GOT3 (cell line): ENCODE data around the gene LYRM1.
"Not testable (repeated sequence)": the region's sequence is repeated elsewhere in the genome, so short reads cannot be mapped to it uniquely, and the experiment has no call there.

Experiments
- DNase-seq: peaks from one replicate; lab custom pipeline; 2025; ENCODE audit warnings: mixed read lengths; lab: John Stamatoyannopoulos, UW

Gene LYRM1

GRCh38 chr16:20937736-20938135 lies 37.2 kb downstream of the LYRM1 start:
- DNase-seq, result no peak

- DNase-seq, result no peak
These were observed 37.9 kb downstream of the LYRM1 start for GRCh38 chr16:20938426-20938825.

GRCh38 chr16:20939611-20940010 lies 39.0 kb downstream of the LYRM1 start:
- DNase-seq, result no peak

GRCh38 chr16:20940871-20941635 lies 40.5 kb downstream of the LYRM1 start:
- no peak for DNase-seq

GRCh38 chr16:20941636-20941926 lies 41.0 kb downstream of the LYRM1 start:
- no peak for DNase-seq

- DNase-seq, result no peak
These were observed 41.7 kb downstream of the LYRM1 start for GRCh38 chr16:20942256-20942655.

GRCh38 chr16:20944861-20945574 lies 44.4 kb downstream of the LYRM1 start:
- no peak for DNase-seq

GRCh38 chr16:20945575-20945875 lies 45.0 kb downstream of the LYRM1 start:
- not testable (repeated sequence) for DNase-seq

- DNase-seq, result no peak
These were observed 45.6 kb downstream of the LYRM1 start for GRCh38 chr16:20946015-20946629.

- no peak for DNase-seq
These were observed 47.9 kb downstream of the LYRM1 start for GRCh38 chr16:20948444-20948843.

GRCh38 chr16:20949660-20950059 lies 49.1 kb downstream of the LYRM1 start:
- DNase-seq, result no peak

GRCh38 chr16:20950294-20950693 lies 49.7 kb downstream of the LYRM1 start:
- DNase-seq, result no peak

- no peak for DNase-seq
These were observed 51.8 kb downstream of the LYRM1 start for GRCh38 chr16:20952139-20952920.

GRCh38 chr16:20954574-20954973 lies 54.0 kb downstream of the LYRM1 start:
- DNase-seq, result no peak

GRCh38 chr16:20956319-20956718 lies 55.7 kb downstream of the LYRM1 start:
- DNase-seq, result no peak

GRCh38 chr16:20957153-20957552 lies 56.6 kb downstream of the LYRM1 start:
- DNase-seq, result no peak

- no peak for DNase-seq
These were observed 60.3 kb downstream of the LYRM1 start for GRCh38 chr16:20960899-20961298.

GRCh38 chr16:20968765-20969164 lies 68.2 kb downstream of the LYRM1 start:
- no peak for DNase-seq

GRCh38 chr16:20969386-20969785 lies 68.8 kb downstream of the LYRM1 start:
- DNase-seq, result no peak

GRCh38 chr16:20971401-20971800 lies 70.8 kb downstream of the LYRM1 start:
- DNase-seq, result no peak

- not testable (repeated sequence) for DNase-seq
These were observed 72.6 kb downstream of the LYRM1 start for GRCh38 chr16:20973201-20973600.
